GM18498 (cell line): ENCODE data around the gene VWA2.

Source experiments
- ATAC-seq: cut with Tn5 transposase; IDR thresholded peaks from one replicate; pipeline ENCODE4 v1.9.1; 2021; ENCODE audit warnings: mild to moderate bottlenecking, moderate library complexity; ENCODE audit not compliant: unreplicated experiment

The VWA2 gene

DNA sequence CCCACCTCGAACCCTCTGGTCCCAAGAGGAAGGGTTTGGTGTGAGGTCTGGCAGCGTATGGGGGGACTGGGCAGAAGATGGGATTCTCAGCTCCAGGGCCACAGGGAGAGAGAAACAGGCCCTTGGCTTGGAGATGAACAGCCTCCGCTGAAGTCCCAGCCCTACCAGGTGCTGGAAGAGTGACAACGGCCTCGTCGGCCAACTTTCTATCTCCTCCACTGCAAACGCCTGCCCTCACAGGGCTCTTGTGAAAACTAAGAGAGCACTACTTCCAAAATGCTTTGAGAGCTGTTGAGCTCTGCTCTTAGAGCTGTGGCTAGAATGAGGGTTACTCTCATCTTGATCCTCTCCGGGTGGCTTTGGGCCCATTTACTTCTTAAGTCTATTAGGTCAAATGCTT lies 101.8 kb downstream of the VWA2 start:
- ATAC-seq, result no peak
